KBM-7 (cell line): ENCODE data around the gene DOK6.

Experiments
- DNase-seq: peaks from one replicate; pipeline ENCODE4 v3.0.0-alpha.2; 2015
- in situ Hi-C: fragments of 300-500 bp; cut with MboI; formaldehyde crosslinking; loops from 2 replicates; pipeline ENCODE4 v1.14.3; 2020; ENCODE audit warnings: low sequenced_read_pairs, low pct_unique_long_range_greater_than_20kb, mixed read lengths

Gene DOK6

DNA sequence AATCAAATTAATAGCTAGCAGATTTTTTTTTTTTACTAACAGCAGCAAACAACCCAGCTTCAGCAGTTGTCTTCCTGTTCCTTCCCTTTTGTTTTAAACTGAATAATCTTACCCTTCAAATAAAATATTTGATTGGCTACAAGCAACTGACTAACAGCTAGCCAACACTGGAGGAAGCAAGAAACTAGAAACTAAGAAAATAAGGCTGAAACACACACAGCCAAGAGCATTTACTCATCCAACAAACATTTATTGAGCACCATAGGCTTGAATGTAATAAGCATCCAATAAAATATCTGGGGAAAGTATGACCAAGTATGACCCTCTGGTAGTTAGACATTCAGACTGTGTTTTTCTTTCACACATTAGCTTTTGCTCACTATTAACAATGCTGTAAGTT, 357.8 kb downstream of the DOK6 start:
- in situ Hi-C loops, result no loop called here
- no peak for DNase-seq

- no peak for DNase-seq
- in situ Hi-C loops, result no loop called here
Measured at GRCh38 chr18:69759046-69759445, 358.4 kb downstream of the DOK6 start.

- in situ Hi-C loops, result no loop called here
- DNase-seq, result no peak
Measured at GRCh38 chr18:69763002-69763401, 362.3 kb downstream of the DOK6 start.

DNA sequence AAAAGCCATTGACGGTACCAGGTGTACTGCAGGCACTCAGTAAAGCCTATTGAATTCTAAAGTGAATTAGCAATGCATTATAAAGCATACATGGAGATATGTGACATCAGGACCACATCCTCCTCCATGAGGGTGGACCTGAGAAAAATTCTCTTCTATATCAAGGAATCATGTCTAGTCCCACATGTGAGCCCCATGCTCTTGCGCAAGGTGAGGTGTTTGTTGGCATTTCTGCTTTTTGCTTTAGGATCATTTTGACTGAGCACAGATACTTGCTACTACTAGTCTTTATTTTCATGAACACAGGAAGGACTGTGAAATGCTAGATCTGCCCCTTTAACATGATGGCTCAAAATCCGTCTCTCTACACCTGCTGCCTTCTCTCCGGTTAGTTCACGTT, 363.1 kb downstream of the DOK6 start:
- no peak for DNase-seq
- in situ Hi-C loops, result no loop called here

GRCh38 chr18:69770238-69770637, 369.6 kb downstream of the DOK6 start:
- no peak for DNase-seq
- in situ Hi-C loops, result no loop called here

- peak; percentile 50 for DNase-seq
Measured at GRCh38 chr18:69774831-69775230, 374.1 kb downstream of the DOK6 start.

GRCh38 chr18:69777248-69777647, 376.6 kb downstream of the DOK6 start:
- no peak for DNase-seq
- in situ Hi-C loops, result no loop called here

More at GRCh38 chr18:69774831-69775230, 374.1 kb downstream of the DOK6 start:
- in situ Hi-C loops, result no loop called here

DNA sequence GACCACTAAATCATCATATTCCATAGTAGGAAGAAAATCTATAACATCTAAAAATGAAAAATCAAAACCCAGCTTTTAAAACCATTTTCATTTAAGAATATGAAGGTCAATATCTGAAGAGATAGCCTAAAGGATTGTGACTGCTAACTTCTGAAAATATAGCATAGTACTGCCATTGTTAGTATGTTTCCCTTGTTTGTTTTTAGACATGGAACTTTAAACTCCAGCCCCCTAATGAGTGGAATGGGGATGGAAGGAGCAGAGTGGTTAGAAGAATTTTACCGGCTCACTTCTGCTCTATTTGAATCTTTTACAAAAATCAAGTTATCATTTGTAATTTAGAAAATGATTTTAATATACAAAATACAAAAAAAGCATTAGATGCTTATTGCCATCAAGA, 378.0 kb downstream of the DOK6 start:
- no peak for DNase-seq
- in situ Hi-C loops, result no loop called here

GRCh38 chr18:69780851-69781250, 380.2 kb downstream of the DOK6 start:
- DNase-seq, result no peak
- in situ Hi-C loops, result no loop called here

DNA sequence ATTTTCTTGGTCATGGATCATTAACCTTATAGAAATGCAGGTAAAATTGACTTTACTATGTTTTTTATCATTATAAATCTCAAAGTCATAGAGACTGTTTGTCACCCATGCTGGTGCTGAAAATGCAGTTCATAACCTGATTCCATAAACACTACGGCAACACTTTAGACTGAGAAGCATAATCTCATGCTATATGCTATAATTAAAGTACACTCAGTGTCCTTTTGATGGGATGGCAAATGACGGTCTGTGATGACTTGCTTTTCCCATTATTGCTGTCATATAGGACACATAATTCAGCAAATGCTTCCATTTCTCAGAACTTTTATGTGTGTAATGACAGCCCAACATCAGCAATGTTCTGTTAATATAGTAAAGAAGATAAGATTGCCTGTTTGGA, 384.1 kb downstream of the DOK6 start:
- in situ Hi-C loops, result no loop called here
- no peak for DNase-seq

DNA sequence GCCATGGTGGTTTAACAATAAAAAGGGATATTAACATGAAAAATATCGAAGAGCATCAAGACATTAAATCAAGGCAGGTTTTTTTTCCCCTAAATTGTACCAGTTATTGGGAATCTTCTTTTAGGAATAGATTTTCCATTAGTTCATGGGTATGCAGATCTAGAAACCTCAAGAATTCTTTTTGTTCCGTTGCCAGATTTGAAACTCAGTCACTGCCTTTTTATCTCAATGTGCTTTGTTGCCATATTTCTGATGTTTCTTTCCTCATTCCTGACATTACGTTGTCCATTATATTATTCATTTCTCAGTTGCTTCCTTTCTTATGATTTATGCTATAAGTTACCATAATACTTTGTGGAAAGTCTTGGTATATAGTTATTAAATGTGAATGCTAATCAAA, 384.8 kb downstream of the DOK6 start:
- DNase-seq, result no peak
- in situ Hi-C loops, result no loop called here

- DNase-seq, result no peak
- in situ Hi-C loops, result no loop called here
Measured at GRCh38 chr18:69786427-69786826, 385.7 kb downstream of the DOK6 start.

DNA sequence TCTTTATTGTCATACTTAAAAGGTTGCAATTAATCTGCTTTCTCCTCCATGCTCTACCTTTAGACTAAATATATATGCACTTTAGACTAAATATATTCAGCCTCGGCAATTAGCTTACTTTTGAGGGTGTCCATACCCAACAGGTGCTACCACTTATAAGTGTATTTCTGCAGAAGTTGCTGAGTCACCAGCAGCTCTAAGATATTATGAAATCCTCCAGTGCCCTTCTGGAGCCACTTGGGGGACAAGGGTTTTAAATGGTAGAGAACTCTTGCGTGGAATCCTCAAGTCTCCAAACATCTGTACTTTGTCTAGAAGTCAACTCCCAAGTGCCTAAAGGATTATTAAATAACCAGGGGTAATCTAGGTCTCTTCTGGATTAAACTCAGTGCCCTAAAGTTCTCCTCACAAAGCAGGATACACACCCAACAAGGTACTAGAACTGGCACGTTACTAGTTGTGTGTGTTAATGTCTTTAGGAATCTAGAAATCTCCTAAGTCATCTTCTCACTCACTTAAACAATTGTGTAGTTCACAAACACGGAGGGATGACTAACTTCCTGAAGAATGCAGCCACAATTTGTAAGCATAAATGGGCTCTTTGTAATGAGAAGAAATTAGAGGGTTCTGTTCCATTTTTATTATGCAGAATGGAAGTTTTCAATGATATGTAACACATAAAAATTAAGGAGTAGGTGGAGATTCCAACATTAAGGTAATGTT, 387.3 kb downstream of the DOK6 start:
- in situ Hi-C loops, result no loop called here
- no peak for DNase-seq

DNA sequence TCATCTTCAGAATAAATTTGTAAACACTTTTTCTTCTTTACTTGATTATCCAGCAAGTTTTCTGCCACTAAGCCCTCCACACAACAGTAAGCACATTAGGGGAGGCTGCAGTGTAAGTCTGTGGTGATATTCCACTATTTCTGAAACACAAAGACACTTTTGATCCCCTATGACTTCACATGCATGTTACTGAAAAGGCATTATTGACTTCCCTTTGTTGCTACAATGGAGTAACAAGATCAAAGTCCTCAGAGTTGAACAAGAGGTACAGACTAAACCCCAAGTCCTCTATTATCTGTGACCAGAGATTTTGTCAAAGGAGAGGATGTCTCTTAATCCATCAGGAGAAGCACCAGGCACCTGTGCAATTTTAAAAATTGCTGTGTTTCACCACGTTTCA, 389.1 kb downstream of the DOK6 start:
- DNase-seq, result no peak
- in situ Hi-C loops, result no loop called here

GRCh38 chr18:69790649-69791048, 390.0 kb downstream of the DOK6 start:
- no peak for DNase-seq
- in situ Hi-C loops, result no loop called here

DNA sequence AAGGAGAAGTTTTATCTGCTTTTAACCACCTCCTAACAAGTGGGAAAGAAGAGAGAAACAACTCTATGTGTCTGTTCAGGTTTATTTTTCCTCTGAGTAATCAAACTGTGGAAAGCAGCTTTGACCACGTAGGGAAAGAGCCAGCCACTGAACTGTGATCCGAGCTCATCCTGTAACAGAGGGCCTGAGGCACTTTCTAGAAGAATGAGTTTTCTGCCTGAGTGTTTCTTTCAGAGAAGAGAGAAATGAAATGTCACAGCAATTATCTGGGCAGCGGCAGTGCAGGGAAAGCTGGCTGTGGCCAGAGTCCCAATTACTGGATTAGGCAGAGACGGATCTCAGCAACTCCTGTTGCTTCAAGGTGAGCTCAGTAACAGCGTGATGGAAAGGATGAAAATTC, 395.1 kb downstream of the DOK6 start:
- DNase-seq, result no peak
- in situ Hi-C loops, result no loop called here

- in situ Hi-C loops, result no loop called here
- DNase-seq, result no peak
Measured at GRCh38 chr18:69804776-69805501, 404.3 kb downstream of the DOK6 start.

DNA sequence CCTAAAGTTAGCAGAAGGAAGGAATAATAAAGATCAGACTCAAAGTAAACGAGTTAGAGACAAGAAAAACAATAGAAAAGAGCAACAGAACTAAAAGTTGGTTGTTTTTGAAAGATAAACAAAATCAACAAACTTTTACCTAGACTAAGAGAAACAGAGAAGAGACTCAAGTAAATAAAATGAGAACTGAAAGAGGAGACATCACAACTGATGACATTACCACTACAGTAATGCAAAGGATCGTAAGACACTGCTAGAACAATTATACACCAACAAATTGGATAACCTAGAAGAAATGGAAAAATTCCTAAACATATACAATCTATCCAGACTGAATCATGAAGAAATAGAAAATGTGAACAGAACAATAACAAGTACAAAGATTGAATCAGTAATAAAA, 407.7 kb downstream of the DOK6 start:
- no peak for DNase-seq
- in situ Hi-C loops, result no loop called here

- DNase-seq, result no peak
- in situ Hi-C loops, result no loop called here
Measured at GRCh38 chr18:69813559-69813958, 412.9 kb downstream of the DOK6 start.

DNA sequence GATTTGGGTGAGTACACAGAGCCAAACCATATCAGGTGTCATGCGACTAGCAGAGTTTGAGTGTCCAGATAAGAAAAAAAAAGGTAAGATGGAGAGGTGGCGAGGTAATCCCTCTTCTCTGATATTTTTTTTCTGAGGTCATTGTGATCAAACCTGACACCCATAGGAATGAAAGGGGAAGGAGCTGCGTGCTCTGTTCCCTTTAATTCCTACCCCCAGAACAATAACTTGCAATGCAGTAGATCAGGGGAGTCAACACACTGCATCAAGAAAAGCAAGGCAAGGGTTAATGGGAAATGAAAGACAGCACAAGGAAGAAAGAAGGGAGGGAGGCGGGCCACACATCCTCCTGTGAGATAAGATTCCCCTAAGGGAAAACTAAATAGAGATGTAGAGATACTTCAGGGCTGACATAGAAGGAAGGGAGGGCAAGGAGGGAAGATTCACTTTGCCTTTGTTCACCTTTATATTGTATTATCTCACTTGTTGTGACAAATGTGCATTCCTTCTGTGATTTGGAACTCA, 414.2 kb downstream of the DOK6 start:
- in situ Hi-C loops, result no loop called here
- DNase-seq, result no peak
